HG03558 (cell line): ENCODE data around the gene MAPK8IP1.
"Not testable (repeated sequence)": the region's sequence is repeated elsewhere in the genome, so short reads cannot be mapped to it uniquely, and the experiment has no call there.

Experiments used
- ATAC-seq: cut with Tn5 transposase; IDR thresholded peaks from one replicate; pipeline ENCODE4 v1.9.1; 2021; ENCODE audit warnings: moderate number of reproducible peaks; ENCODE audit not compliant: unreplicated experiment; ENCODE audit errors: extremely low read depth

The MAPK8IP1 gene

DNA sequence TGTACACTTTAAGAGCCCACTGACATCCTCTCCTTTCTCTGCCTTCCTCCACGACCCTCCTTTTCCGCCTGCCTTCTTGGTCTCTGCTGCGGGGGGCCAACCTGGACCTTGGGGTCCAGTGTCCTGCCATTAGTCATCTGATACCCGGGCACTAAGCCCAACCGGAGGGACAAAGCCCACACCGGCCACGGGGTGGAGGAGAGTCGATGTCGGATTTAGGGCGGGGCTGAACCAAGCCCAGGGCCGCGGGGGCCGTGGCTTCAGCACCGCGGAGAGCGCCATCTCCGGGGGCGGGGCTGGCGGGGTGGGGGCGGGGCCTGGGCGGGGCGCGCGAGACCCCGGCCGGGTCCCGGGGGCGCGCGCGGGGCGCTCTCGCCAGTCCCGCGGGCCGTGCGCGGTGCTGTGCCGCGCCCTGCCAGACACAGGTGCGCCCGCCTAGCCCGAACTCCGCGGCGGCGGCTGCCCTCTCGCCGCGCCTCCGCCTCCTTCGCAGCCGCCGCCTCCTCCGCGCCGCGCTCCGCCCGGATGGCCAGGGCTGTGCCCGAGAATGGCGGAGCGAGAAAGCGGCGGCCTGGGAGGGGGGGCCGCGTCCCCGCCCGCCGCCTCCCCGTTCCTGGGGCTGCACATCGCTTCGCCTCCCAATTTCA, at the start of gene MAPK8IP1:
TSS of gene MAPK8IP1 (plus strand) at position 378 of the 647 bp plus-strand sequence. CDS start at position 548, 170 bp downstream.
- ATAC-seq: no peak

DNA sequence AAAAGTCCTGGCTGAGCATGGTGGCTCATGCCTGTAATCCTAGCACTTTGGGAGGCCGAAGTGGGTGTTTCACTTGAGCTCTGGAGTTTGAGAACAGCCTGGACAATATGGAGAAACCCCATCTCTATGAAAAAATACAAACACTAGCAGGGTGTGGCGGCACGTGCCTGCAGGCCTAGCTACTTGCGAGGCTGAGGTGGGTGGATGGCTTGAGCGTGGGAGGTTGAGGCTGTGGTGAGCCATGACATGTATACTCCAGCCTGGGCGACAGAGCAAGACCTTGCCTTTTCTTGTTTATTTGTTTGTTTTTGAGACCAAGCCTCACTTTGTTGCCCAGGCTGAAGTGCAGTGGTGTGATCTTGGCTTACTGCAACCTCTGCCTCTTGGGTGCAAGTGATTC, 46.2 kb upstream of the MAPK8IP1 start:
- ATAC-seq: no peak

DNA sequence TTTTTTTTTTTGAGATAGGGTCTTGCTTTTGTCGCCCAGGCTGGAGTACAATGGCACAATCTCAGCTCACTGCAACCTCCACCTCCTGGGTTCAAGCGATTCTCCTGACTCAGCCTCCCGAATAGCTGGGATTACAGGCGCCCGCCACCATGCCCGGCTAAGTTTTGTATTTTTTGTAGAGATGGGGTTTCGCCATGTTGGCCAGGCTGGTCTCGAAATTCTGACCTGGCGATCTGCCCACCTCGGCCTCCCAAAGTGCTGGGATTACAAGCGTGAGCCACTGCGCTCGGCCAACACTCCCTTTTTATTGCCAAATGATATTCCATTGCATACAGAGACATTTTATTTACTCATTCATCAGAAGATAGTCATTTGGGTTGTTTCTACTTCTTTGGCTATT, 45.2 kb upstream of the MAPK8IP1 start:
- ATAC-seq: not testable (repeated sequence)

DNA sequence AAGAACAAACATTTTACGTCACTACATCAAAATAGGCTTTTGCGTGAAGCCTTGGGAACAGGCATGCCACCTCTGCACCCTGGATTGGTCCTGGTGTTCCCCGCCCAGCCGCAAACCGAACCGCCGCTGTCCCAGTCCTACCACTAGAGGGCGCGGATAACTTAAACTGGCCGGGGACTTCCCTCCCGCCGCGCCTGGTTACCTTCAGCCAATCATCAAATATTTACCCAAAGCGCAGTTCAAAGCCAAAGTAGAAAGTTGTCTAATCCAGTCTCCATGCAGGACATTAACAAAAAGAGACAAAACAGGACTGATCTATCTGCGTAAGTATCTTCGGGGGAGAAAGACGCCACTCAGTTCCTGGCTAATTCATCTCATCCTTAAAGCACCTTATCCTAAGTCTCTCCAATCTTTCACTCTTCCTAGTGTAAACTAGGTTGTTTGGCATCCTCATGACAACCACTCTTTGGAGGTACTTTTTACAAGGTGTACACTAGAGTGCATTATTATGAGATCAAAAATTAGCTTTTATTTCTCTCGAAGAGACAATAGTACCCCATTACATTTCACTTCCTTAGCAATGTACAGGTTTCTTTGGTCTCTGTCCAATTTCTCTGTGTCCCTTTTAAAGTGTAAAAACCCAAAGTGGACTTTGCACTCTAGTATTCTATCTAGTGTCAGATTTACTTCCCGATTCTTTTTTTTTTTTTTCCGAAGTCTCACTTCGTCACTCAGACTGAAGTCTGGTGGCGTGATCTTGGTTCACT, 42.1 kb upstream of the MAPK8IP1 start:
- no peak for ATAC-seq

DNA sequence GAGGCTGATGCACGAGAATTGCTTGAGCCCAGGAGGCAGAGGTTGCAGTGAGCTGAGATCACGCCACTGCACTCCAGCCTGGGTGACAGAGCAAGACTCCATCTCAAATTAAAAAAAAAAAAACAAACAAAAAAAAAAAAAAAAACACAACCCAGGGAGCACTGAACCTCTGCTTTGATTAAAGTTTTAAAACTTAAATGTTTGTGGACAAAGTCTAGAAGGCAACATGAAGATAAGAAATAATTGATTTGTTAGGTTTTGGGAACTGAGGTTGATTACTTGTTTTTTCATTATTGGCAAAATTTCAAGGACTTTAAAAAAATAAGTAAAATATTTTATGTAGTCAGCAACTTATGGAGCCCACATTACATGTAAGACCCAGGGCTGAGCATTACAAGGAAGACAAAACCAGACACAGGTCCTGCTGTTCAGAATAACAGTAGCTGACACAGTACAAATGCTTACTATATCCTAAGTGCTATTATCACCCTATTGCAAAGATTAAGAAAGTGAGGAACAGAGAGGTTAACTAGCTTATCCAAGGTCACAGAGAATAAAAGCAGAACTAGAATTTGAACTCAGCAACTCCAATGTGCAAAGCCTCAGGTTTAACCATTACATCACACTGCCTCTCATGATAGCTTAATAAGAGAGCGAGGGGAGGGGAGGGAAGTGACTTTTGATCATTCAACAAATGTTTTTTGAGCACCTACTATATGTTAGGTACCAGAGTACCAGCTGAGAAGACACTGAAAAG, 40.5 kb upstream of the MAPK8IP1 start:
- no peak for ATAC-seq

DNA sequence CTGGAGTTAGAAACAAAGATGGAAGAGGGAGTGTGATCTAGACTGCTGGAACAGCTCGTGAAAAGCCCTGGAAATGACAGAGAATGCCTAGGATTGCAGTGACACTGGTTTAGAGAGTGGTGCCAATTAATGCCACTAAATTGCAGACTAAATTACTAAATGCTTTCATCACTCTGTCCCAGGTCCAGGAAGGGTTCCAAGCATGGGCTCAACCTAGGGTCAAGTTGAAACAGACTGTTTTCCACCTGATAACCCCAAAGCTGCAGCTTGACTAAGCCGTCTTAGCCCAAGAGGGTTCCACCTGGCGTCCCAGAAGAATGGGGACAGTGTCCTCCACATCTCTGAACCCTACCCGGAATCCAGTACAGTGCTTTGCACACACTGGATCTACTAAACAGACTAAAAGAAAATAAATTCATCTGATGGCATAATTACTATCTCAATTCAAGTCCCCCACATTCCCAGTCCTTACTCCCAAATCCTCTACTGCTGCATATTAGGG, 39.2 kb upstream of the MAPK8IP1 start:
- no peak for ATAC-seq

DNA sequence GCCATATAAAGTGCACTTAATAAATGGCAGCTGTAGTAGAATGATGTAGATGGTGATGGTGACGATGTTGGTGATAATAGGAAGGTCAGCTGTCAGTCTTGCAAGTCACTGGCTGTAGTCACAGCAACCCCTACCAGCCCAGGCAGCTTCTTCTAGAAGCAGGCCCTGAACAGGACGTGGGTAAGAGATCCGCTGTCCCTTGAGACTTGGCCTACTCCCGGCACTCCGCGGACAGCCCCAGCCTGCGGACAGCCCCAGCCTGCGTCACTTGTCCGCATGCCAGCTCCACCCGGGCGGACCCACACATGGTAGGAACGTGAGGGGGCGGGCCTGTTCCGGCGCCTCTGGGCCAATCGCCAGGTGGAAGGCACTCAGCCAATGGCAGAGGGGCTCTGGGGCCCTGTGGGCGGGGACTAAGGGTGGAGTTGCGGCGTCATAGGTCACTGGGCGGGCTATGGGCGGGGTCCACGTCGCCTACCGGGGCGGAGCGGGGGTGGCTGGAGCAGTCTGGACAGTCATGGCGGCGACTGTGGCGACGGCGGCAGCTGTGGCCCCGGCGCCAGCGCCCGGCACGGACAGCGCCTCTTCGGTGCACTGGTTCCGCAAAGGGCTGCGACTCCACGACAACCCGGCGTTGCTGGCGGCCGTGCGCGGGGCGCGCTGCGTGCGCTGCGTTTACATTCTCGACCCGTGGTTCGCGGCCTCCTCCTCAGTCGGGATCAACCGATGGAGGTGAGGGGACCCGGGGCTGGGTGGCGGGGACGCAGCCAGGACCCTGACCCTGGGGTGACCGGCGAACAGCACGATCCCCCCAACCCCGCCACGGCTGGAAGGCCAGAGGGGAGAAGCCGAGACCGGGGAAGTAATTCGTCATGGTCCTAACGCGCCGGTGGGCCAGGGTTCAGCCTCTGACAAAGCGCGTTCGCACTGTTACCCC, 38.2 kb upstream of the MAPK8IP1 start, which contains the start of gene CRY2:
TSS of gene CRY2 (plus strand) at position 502 of the 937 bp plus-strand sequence. CDS start at position 518, 16 bp downstream.
- ATAC-seq: peak; percentile 85

DNA sequence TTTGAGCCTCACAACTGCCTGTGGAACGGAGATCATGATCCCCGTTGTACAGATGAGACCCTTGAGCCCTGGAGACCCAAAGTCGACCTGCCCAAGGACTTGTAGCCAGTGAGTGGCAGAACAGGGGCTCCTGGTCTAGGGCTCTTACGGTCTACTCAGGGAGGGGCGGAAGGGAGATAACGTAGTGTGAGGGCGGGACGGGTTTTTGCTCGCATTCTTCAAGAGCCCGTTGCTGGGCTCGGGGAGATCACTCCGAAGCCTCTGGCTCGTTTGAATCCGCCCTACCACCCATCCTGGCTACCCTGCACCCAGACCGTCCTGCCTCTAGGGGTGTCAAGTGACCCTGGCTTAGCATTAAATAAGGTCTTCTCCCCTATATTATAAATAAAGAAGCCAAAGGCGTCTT, 37.5 kb upstream of the MAPK8IP1 start:
- no peak for ATAC-seq

DNA sequence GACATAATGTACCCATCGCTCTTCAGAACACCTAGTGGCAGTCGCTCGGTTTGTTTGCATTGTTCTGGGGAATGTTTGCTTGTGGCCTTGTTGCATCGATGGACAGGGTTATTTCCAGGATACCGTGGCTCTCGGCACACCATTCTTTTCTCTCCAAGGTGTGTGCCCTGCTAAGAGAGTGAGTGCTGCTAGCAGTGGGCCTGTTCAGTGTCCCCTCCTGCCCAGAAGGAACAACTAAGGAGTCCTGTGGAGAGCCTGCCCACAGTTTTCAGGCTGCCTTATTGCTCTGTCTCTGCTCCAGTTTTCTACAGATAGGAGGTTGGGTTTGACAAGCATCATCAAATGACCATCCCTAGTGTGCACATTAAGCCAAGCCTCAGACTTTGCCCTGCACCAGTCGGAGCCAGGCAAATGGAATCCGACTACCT, 36.8 kb upstream of the MAPK8IP1 start:
- ATAC-seq: no peak

DNA sequence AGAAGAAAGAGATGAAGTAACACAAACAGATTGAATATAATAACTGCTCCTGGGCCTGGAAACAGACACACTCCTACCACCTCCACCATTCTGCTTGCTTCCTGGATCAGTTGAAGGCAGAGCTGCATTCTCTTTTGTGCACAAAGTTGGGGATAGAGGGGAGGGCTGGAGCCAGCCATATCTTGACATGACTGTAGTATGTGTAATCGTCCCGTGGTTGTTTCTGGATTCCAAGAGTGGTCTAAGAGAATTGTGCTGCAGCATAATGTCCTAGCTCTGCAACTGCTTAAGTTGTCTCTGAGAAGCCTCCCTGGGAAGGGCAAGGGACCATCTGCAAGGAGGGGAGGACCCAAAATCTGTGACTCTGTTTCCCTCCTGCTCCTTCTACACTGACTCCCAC, 35.0 kb upstream of the MAPK8IP1 start:
- no peak for ATAC-seq

DNA sequence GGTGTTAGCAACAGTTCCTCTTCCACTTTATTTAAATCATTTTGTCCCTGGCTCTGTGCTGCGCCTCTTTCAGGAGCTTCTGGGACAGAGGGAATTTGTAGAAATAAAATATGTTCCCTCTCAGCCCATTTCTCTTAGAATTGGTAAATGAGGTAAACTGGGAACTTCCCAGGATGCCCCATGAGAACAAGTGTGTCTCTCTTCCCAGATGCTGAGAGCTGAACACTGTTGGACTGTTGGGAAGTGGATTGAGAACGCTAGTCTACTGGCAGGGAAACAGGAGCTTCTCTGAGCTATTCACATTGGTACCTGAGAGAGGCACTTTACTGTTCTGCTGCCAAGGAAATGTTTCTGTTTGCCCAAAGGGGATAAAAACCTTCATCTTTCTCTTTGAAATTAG, 34.2 kb upstream of the MAPK8IP1 start:
- no peak for ATAC-seq

DNA sequence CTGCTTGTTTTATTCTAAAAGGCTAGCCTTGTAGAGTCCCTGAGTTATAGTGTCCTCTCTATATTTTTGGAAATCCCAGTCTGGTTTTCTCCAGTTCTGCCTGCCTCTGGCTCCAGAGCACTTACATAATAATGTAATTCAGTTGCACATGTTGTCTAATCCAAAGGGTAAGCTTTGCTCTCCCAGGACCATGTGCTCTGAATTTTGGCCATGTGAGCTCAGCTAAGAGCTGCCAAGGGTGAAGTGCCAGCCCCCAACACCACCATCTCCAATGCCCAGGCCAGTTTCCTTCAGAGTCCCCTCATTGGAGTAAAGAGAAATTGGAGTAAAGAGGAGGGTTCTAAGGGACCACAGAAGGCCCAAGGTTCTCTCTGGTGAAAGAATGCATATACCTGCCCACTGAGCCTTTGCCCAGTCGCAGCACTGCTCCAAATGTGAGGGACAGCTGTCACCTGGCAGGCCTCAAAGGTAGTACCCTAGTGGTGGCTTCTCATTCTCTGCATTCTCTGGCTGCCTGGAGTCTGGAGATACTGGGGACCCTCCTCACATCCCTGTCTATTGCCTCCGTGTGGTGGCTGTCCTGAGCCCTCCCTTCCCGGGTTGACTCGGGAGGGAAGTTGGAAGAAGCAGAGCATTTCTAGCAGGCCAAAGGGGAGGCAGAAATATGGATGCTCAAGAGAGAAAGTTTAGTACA, 33.3 kb upstream of the MAPK8IP1 start:
- no peak for ATAC-seq

DNA sequence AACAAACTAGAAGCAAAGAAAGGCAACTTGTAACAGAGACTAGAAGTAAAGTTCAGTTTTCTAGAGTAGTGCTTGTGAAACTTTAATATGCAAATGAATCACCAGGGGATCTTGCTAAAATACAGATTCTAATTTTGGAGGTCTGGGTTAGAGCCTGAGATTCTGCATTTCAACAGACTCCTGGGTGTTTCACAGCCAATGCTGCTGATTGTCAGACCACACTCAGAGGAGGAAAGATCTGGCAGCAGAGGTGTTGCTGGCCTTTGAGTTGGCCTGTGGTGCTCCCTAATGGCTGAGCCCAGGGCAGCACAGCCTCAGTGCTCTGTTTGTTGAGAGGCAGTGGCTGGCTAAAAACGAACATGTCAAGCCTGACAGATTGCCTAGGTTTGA, 32.7 kb upstream of the MAPK8IP1 start:
- ATAC-seq: peak; percentile 46

DNA sequence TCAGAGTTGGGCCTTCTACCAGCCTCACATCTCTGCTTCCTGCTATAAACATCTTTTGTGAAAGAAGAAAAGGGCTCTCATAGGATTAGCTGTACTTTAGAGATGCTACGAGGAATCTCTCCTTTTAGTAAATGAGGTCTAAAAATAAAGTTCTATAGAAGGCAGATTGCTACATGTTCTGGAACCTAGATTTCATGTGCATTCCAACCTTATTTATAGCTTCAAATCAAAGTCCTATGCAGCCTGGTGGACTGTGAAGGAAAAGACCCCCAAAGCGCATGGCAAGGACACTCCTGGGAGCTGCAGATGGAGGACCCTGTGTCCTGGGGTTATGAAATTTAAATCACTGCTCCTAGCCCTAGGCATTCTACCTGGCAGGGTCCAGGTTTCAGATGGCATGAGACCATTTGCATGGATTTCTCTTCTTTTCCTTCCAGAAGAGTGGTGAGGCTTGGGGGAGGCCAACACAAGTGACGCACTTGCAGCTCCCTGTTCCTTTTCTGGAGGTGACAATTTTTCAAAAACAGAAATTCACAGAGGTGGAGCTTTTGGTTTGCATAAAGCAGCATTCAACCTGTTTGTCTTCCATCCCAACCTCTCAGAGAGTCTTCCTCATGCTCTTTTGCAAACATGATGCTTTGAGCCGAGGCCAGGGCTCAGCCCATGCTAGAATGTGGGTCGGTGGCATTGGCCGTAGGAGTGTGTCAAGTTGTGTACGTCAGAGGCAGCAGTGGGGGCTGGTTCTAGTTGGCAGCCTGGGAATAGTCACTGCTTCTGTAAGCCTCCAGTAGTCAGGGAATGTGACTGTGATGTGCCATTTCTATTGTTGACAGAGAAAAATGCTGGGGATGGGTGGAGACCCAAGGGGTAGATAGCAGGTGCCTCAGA, 31.9 kb upstream of the MAPK8IP1 start:
- no peak for ATAC-seq

DNA sequence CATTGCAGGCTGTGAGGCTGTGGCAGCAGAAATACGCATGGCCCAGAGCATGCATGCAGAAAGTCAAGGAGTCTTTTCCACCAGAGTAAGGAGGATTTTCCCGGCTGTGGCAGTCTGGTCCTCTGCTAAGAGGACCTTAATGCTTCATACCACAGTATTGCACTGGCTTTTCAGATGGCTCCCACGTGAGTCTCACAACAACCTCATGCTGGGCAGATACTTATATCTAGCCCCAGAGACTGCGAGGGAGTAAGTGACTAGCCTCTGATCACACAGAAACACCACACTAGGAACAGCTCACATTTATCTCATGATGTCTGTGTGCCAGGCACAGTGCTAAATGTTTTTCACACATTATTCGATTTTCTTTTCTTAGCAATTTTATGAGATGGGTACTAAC, 30.1 kb upstream of the MAPK8IP1 start:
- ATAC-seq: no peak

DNA sequence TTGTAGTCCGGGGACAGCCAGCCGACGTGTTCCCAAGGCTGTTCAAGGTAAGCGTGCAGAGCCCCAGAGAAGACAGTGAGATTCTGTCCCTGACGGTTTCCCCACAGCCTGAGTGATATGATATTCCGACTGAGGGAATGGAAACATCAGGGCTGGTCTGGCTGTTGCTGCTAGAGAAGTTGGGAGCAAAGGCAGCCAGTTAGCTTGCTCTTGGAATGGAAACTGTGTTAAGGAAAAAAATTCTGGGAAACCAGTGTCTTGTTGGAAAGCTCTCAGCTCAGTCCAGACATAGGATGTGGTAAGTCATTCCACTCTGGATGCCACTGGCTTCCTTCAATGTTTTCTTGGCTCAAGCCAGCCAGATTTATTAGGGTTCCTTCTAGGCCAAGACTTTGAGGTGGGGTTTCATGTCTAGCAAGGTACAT, 29.4 kb upstream of the MAPK8IP1 start:
- no peak for ATAC-seq

DNA sequence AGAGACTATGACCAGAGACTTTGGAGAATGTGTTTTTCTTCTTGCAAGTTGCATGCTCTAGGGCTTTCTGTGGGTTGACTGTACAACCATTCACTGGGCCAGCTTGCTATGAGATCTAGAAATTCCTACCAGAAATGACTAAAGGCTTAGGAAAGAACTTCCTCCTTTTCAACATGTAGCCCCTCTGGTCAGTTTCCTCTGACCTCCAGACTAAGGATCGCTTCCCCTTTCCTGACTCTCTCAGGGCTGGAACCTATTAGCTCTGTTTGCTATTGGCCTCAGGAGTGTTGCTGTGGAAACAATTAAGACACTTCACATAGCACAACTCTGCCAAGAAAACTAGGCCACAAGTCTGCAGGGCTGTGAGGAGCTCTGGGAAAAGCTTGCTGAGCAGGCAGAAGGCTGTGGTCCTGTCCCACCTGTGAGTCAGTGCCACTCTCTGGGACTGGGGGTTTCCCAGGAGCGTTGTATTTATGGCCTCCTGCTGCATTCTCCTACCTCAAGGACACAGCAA, 27.4 kb upstream of the MAPK8IP1 start:
- ATAC-seq: no peak
